ENCODE data around the gene LGALS12. TPM values are rescaled to one million over a fixed set of nuclear protein-coding genes. Genes with fewer than 3 reads are reported as not detected.
"Not testable (repeated sequence)": the region's sequence is repeated elsewhere in the genome, so short reads cannot be mapped to it uniquely, and the experiment has no call there.

LGALS12 gene
- total RNA-seq, 1 experiment from 2014 or later: 1.5 TPM

- Histone ChIP-seq H3K4me3 (no peak overlapping the region), H3K9me3 (no peaks in the 10 kb centered on the region), H3K36me3 (no peaks in the 10 kb centered on the region), H3K27me3 (no peaks in the 10 kb centered on the region)
- peak; percentile 26 for DNase-seq
These were observed 14.8 kb downstream of the LGALS12 start for GRCh38 chr11:63520606-63521170.

GRCh38 chr11:63521896-63522295 is 16.0 kb downstream of the LGALS12 start:
- no peaks in the 10 kb centered on the region for H3K36me3 ChIP-seq
- H3K27me3 ChIP-seq: no peaks in the 10 kb centered on the region
- H3K4me3 ChIP-seq: no peak overlapping the region
- DNase-seq: no peak
- no peaks in the 10 kb centered on the region for H3K9me3 ChIP-seq

- no peak for DNase-seq
- H3K4me3 ChIP-seq: no peak overlapping the region
- no peaks in the 10 kb centered on the region for H3K9me3 ChIP-seq
- no peaks in the 10 kb centered on the region for H3K36me3 ChIP-seq
- no peaks in the 10 kb centered on the region for H3K27me3 ChIP-seq
These were observed 17.3 kb downstream of the LGALS12 start for GRCh38 chr11:63523151-63523550.

GRCh38 chr11:63527667-63528066 is 21.8 kb downstream of the LGALS12 start:
- Histone ChIP-seq H3K27me3 (no peaks in the 10 kb centered on the region), H3K9me3 (no peaks in the 10 kb centered on the region)
- no peak for DNase-seq

GRCh38 chr11:63528156-63528555 is 22.3 kb downstream of the LGALS12 start:
- not testable (repeated sequence) for H3K27me3 ChIP-seq, H3K9me3 ChIP-seq, H3K36me3 ChIP-seq, DNase-seq, H3K4me3 ChIP-seq

More at GRCh38 chr11:63527667-63528066, 21.8 kb downstream of the LGALS12 start:
- Histone ChIP-seq H3K36me3 (no peaks in the 10 kb centered on the region), H3K4me3 (no peak overlapping the region)

- not testable (repeated sequence) for H3K9me3 ChIP-seq, H3K4me3 ChIP-seq, DNase-seq, H3K27me3 ChIP-seq, H3K36me3 ChIP-seq
These were observed 22.9 kb downstream of the LGALS12 start for GRCh38 chr11:63528729-63529278.

- DNase-seq, H3K4me3 ChIP-seq, H3K9me3 ChIP-seq, H3K27me3 ChIP-seq, H3K36me3 ChIP-seq: not testable (repeated sequence)
These were observed 23.5 kb downstream of the LGALS12 start for GRCh38 chr11:63529373-63529772.

GRCh38 chr11:63530021-63530420 is 24.1 kb downstream of the LGALS12 start:
- no peak overlapping the region for H3K4me3 ChIP-seq
- H3K27me3 ChIP-seq: no peaks in the 10 kb centered on the region
- H3K36me3 ChIP-seq: no peaks in the 10 kb centered on the region
- H3K9me3 ChIP-seq: no peaks in the 10 kb centered on the region
- no peak for DNase-seq

GRCh38 chr11:63531074-63531792 is 25.3 kb downstream of the LGALS12 start:
- DNase-seq: peak; percentile 76

GRCh38 chr11:63532117-63532516 is 26.2 kb downstream of the LGALS12 start:
- no peaks in the 10 kb centered on the region for H3K27me3 ChIP-seq
- H3K36me3 ChIP-seq: no peaks in the 10 kb centered on the region
- no peak overlapping the region for H3K4me3 ChIP-seq
- H3K9me3 ChIP-seq: no peaks in the 10 kb centered on the region
- DNase-seq: no peak

More at GRCh38 chr11:63531074-63531792, 25.3 kb downstream of the LGALS12 start:
- not testable (repeated sequence) for H3K36me3 ChIP-seq, H3K27me3 ChIP-seq, H3K4me3 ChIP-seq, H3K9me3 ChIP-seq

GRCh38 chr11:63532799-63533475 is 27.1 kb downstream of the LGALS12 start:
- Histone ChIP-seq H3K9me3 (no peaks in the 10 kb centered on the region), H3K36me3 (no peaks in the 10 kb centered on the region), H3K4me3 (no peak overlapping the region), H3K27me3 (no peaks in the 10 kb centered on the region)
- DNase-seq: no peak

- no peak for DNase-seq
- Histone ChIP-seq H3K36me3 (no peaks in the 10 kb centered on the region), H3K4me3 (no peak overlapping the region), H3K27me3 (no peaks in the 10 kb centered on the region), H3K9me3 (no peaks in the 10 kb centered on the region)
These were observed 28.2 kb downstream of the LGALS12 start for GRCh38 chr11:63534076-63534475.

GRCh38 chr11:63534895-63535461 is 29.1 kb downstream of the LGALS12 start:
- no peak overlapping the region for H3K4me3 ChIP-seq
- H3K9me3 ChIP-seq: no peaks in the 10 kb centered on the region
- no peak for DNase-seq
- H3K27me3 ChIP-seq: no peaks in the 10 kb centered on the region
- no peaks in the 10 kb centered on the region for H3K36me3 ChIP-seq

- Histone ChIP-seq H3K36me3 (no peaks in the 10 kb centered on the region), H3K9me3 (no peaks in the 10 kb centered on the region), H3K27me3 (no peaks in the 10 kb centered on the region), H3K4me3 (no peak overlapping the region)
- no peak for DNase-seq
These were observed 29.9 kb downstream of the LGALS12 start for GRCh38 chr11:63535734-63536133.

GRCh38 chr11:63536669-63537292 is 30.9 kb downstream of the LGALS12 start, which contains the start of gene PLAAT4:
Gene PLAAT4 (plus strand): TSS chr11:63536808. CDS start chr11:63536869, 61 bp downstream.
- H3K9me3 ChIP-seq: no peaks in the 10 kb centered on the region
- peak within 1 kb of the TSS; percentile 30 for H3K4me3 ChIP-seq
- no peaks in the 10 kb centered on the region for H3K27me3 ChIP-seq
- no peaks in the 10 kb centered on the region for H3K36me3 ChIP-seq
- peak; percentile 57 for DNase-seq

- no peaks in the 10 kb centered on the region for H3K36me3 ChIP-seq
- DNase-seq: peak; percentile 89
- H3K9me3 ChIP-seq: no peaks in the 10 kb centered on the region
- peak overlapping the region; percentile 30 for H3K4me3 ChIP-seq
- no peaks in the 10 kb centered on the region for H3K27me3 ChIP-seq
These were observed 31.6 kb downstream of the LGALS12 start for GRCh38 chr11:63537293-63538101.

All from MG63 (cell line).